D341Med (cell line): Measurements from ENCODE around the gene USB1.
"Not testable (repeated sequence)": the region's sequence is repeated elsewhere in the genome, so short reads cannot be mapped to it uniquely, and the experiment has no call there.

Source experiments
- DNase-seq: peaks from one replicate; pipeline ENCODE4 v3.0.0; 2012; ENCODE audit warnings: low spot score

Gene USB1

GRCh38 chr16:57995721-57996405 is 5.3 kb upstream of the USB1 start:
- no peak for DNase-seq

GRCh38 chr16:57996406-57997175 is 4.6 kb upstream of the USB1 start:
- no peak for DNase-seq

- DNase-seq = no peak
Measured at GRCh38 chr16:57997176-57997527, 4.1 kb upstream of the USB1 start.

GRCh38 chr16:57997528-57998265 is 3.5 kb upstream of the USB1 start:
- DNase-seq = no peak

- no peak for DNase-seq
Measured at GRCh38 chr16:57998486-57998885, 2.7 kb upstream of the USB1 start.

GRCh38 chr16:57998992-57999365 is 2.2 kb upstream of the USB1 start:
- DNase-seq = no peak

- no peak for DNase-seq
Measured at GRCh38 chr16:57999366-57999970, 1.7 kb upstream of the USB1 start.

- no peak for DNase-seq
Measured at GRCh38 chr16:57999971-58000705, 1.1 kb upstream of the USB1 start, which contains the start of gene ZNF319. Gene ZNF319, minus strand, starts transcription at chr16:58000672. Its CDS starts 2,407 bp downstream, at chr16:57998265.

- no peak for DNase-seq
Measured at GRCh38 chr16:58001781-58002415, 691 bp downstream of the USB1 start.

GRCh38 chr16:58002416-58002800 is 1.2 kb downstream of the USB1 start:
- DNase-seq = no peak

GRCh38 chr16:58002936-58003335 is 1.7 kb downstream of the USB1 start:
- no peak for DNase-seq

- not testable (repeated sequence) for DNase-seq
Measured at GRCh38 chr16:58004736-58005135, 3.5 kb downstream of the USB1 start.

GRCh38 chr16:58009856-58010416 is 8.7 kb downstream of the USB1 start:
- DNase-seq = no peak

- DNase-seq = no peak
Measured at GRCh38 chr16:58010886-58011285, 9.7 kb downstream of the USB1 start.

GRCh38 chr16:58011652-58012051 is 10.4 kb downstream of the USB1 start:
- no peak for DNase-seq

- DNase-seq = no peak
Measured at GRCh38 chr16:58012481-58012880, 11.3 kb downstream of the USB1 start.

- DNase-seq = no peak
Measured at GRCh38 chr16:58013201-58013956, 12.2 kb downstream of the USB1 start.

GRCh38 chr16:58016840-58017446 is 15.7 kb downstream of the USB1 start:
- DNase-seq = no peak

GRCh38 chr16:58018803-58019202 is 17.6 kb downstream of the USB1 start:
- peak; percentile 63 for DNase-seq
